ENCODE measurements around the gene ADAMTSL1. TPM values are rescaled to one million over a fixed set of nuclear protein-coding genes. Genes with fewer than 3 reads are reported as not detected.

Gene ADAMTSL1
- total RNA-seq, 1 experiment from 2014 or later = 0.94 TPM

- Mint-ChIP-seq H3K27ac (no peak overlapping the region), H3K4me1 (peaks cover 13% of the 10 kb centered on the region), H3K27me3 (ENCODE audit: low read depth) (no peaks in the 10 kb centered on the region), H3K36me3 (peaks cover 8% of the 10 kb centered on the region), H3K9me3 (peaks cover 15% of the 10 kb centered on the region), H3K4me3 (no peak overlapping the region)
- TF ChIP-seq, protein P1, sequence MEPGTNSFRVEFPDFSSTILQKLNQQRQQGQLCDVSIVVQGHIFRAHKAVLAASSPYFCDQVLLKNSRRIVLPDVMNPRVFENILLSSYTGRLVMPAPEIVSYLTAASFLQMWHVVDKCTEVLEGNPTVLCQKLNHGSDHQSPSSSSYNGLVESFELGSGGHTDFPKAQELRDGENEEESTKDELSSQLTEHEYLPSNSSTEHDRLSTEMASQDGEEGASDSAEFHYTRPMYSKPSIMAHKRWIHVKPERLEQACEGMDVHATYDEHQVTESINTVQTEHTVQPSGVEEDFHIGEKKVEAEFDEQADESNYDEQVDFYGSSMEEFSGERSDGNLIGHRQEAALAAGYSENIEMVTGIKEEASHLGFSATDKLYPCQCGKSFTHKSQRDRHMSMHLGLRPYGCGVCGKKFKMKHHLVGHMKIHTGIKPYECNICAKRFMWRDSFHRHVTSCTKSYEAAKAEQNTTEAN (CRISPR knock-in tag; IDR thresholded peaks at IDR 0.05) = no peak
- TF ChIP-seq, protein P2, sequence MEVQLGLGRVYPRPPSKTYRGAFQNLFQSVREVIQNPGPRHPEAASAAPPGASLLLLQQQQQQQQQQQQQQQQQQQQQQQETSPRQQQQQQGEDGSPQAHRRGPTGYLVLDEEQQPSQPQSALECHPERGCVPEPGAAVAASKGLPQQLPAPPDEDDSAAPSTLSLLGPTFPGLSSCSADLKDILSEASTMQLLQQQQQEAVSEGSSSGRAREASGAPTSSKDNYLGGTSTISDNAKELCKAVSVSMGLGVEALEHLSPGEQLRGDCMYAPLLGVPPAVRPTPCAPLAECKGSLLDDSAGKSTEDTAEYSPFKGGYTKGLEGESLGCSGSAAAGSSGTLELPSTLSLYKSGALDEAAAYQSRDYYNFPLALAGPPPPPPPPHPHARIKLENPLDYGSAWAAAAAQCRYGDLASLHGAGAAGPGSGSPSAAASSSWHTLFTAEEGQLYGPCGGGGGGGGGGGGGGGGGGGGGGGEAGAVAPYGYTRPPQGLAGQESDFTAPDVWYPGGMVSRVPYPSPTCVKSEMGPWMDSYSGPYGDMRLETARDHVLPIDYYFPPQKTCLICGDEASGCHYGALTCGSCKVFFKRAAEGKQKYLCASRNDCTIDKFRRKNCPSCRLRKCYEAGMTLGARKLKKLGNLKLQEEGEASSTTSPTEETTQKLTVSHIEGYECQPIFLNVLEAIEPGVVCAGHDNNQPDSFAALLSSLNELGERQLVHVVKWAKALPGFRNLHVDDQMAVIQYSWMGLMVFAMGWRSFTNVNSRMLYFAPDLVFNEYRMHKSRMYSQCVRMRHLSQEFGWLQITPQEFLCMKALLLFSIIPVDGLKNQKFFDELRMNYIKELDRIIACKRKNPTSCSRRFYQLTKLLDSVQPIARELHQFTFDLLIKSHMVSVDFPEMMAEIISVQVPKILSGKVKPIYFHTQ (CRISPR knock-in tag; IDR thresholded peaks at IDR 0.05) = no peak
- no peak for TF ChIP-seq CDX4 (CRISPR knock-in tag; IDR thresholded peaks at IDR 0.05; ENCODE audit: borderline replicate concordance)
- TF ChIP-seq ELF4 (CRISPR knock-in tag; IDR thresholded peaks at IDR 0.05; ENCODE audit: low read depth) = no peak
- TF ChIP-seq PRRX2 (CRISPR knock-in tag; IDR thresholded peaks at IDR 0.05) = no peak
- TF ChIP-seq PREB (CRISPR knock-in tag; IDR thresholded peaks at IDR 0.05; ENCODE audit: borderline replicate concordance) = no peak
- TF ChIP-seq NFYB (CRISPR knock-in tag; conservative IDR thresholded peaks at IDR 0.05; ENCODE audit: low read depth) = no peak
- TF ChIP-seq, protein P3, sequence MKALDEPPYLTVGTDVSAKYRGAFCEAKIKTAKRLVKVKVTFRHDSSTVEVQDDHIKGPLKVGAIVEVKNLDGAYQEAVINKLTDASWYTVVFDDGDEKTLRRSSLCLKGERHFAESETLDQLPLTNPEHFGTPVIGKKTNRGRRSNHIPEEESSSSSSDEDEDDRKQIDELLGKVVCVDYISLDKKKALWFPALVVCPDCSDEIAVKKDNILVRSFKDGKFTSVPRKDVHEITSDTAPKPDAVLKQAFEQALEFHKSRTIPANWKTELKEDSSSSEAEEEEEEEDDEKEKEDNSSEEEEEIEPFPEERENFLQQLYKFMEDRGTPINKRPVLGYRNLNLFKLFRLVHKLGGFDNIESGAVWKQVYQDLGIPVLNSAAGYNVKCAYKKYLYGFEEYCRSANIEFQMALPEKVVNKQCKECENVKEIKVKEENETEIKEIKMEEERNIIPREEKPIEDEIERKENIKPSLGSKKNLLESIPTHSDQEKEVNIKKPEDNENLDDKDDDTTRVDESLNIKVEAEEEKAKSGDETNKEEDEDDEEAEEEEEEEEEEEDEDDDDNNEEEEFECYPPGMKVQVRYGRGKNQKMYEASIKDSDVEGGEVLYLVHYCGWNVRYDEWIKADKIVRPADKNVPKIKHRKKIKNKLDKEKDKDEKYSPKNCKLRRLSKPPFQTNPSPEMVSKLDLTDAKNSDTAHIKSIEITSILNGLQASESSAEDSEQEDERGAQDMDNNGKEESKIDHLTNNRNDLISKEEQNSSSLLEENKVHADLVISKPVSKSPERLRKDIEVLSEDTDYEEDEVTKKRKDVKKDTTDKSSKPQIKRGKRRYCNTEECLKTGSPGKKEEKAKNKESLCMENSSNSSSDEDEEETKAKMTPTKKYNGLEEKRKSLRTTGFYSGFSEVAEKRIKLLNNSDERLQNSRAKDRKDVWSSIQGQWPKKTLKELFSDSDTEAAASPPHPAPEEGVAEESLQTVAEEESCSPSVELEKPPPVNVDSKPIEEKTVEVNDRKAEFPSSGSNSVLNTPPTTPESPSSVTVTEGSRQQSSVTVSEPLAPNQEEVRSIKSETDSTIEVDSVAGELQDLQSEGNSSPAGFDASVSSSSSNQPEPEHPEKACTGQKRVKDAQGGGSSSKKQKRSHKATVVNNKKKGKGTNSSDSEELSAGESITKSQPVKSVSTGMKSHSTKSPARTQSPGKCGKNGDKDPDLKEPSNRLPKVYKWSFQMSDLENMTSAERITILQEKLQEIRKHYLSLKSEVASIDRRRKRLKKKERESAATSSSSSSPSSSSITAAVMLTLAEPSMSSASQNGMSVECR (CRISPR knock-in tag; IDR thresholded peaks at IDR 0.05; ENCODE audit: borderline replicate concordance) = no peak
- TF ChIP-seq FOXJ3 (CRISPR knock-in tag; IDR thresholded peaks at IDR 0.05; ENCODE audit: borderline replicate concordance) = no peak
- no peak for TF ChIP-seq ZNF232 (CRISPR knock-in tag; IDR thresholded peaks at IDR 0.05)
- no peak for TF ChIP-seq JUN (CRISPR knock-in tag; IDR thresholded peaks at IDR 0.05)
- no peak for TF ChIP-seq ZNF121 (CRISPR knock-in tag; IDR thresholded peaks at IDR 0.05)
- TF ChIP-seq SOX15 (CRISPR knock-in tag; IDR thresholded peaks at IDR 0.05) = no peak
- no peak for TF ChIP-seq HMGA2 (CRISPR knock-in tag; IDR thresholded peaks at IDR 0.05)
- TF ChIP-seq, protein P4, sequence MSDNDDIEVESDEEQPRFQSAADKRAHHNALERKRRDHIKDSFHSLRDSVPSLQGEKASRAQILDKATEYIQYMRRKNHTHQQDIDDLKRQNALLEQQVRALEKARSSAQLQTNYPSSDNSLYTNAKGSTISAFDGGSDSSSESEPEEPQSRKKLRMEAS (CRISPR knock-in tag; IDR thresholded peaks at IDR 0.05) = no peak
- TF ChIP-seq RELA (CRISPR knock-in tag; IDR thresholded peaks at IDR 0.05; ENCODE audit: borderline replicate concordance) = no peak
- TF ChIP-seq TEAD1 (CRISPR knock-in tag; IDR thresholded peaks at IDR 0.05) = no peak
- ChIA-PET POLR2A (no interaction called here), CTCF (no interaction called here)
- no peak for ATAC-seq
- DNase-seq (ENCODE audit: low spot score) = no peak
These were observed 6.3 kb upstream of the ADAMTSL1 start for GRCh38 chr9:18467696-18468095.
